ENCODE measurements around the gene HSPA2. TPM values are rescaled to one million over a fixed set of nuclear protein-coding genes. Genes with fewer than 3 reads are reported as not detected.

Gene HSPA2
- polyA plus RNA-seq, 1 of the 3 experiments (the other 2 are of a cell fraction) = 20.8 TPM

DNA sequence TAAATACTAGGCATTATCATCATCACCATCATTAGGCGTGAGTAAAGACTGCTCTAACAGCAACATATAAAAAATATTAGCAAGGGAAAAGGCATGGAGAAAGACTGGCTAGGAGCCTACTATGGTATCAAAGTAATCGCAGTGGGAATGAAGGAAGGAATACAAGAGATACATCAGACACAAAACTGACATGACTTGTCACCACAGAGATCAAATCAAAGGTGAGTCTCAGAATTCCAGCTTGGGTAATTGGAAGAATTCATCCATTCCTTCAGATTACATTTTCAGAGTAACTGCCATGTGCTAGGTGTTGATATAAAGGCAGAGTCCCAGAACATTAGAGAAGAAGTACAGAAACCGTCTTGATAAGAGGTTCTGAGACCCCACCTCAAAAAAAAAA is 47.1 kb upstream of the HSPA2 start:
- no peaks in the 10 kb centered on the region for H3K27me3 ChIP-seq (ENCODE audit: insufficient read depth)
- H3K4me3 ChIP-seq (ENCODE audit: low read depth in 2 of 2, low read length in 1 of 2) = no peak overlapping the region
- H3K27ac ChIP-seq (ENCODE audit: low read depth in 2 of 2, low read length in 1 of 2) = no peak overlapping the region
- H3F3A ChIP-seq (replicated peaks; ENCODE audit: insufficient read depth) = no peaks in the 10 kb centered on the region
- no peak overlapping the region for H2AFZ ChIP-seq (ENCODE audit: low read depth)
- H3K9me2 ChIP-seq = no peaks in the 10 kb centered on the region
- no peak for DNase-seq
- 92% methylated on average over 3 of the region's 3 CpGs for WGBS (ENCODE audit: low lambda C conversion rate)
- H3K4me1 ChIP-seq (ENCODE audit: control insufficient read depth in 1 of 2, insufficient read depth in 2 of 2, low read depth in 1 of 2, low read length in 1 of 2) = no peaks in the 10 kb centered on the region; a peak in 1 of 4 replicates
- H3K4me2 ChIP-seq = no peak overlapping the region
- H3K9ac ChIP-seq = no peak overlapping the region
- 0 out of 2 replicates have a peak, but pooled peaks cover 4% of the 10 kb centered on the region for H3K79me2 ChIP-seq (ENCODE audit: insufficient read depth)
- CTCF ChIA-PET = interaction anchor here (1.3 to 3.4 kb wide), 2 partner anchors 15 to 17 kb away, joined by 6 to 22 read pairs; no protein-coding TSS in a partner anchor
- POLR2A ChIA-PET = no interaction called here
- no peaks in the 10 kb centered on the region for H4K20me1 ChIP-seq (ENCODE audit: insufficient read depth)
- peaks cover 17 to 19% of the 10 kb centered on the region in 2 experiments for H3K36me3 ChIP-seq (replicated peaks in 1 of 2; ENCODE audit: control insufficient read depth in 1 of 2, insufficient read depth in 2 of 2, low read length in 1 of 2)
- TF ChIP-seq MEF2A (IDR thresholded peaks at IDR 0.05; ENCODE audit: borderline replicate concordance, low read depth) (no peak), FOSL2 (IDR thresholded peaks at IDR 0.05; ENCODE audit: borderline replicate concordance, low read depth) (no peak), FOXJ3 (CRISPR knock-in tag; IDR thresholded peaks at IDR 0.05) (no peak), RCOR1 (IDR thresholded peaks at IDR 0.05; ENCODE audit: low read length) (no peak), EP300 (IDR thresholded peaks at IDR 0.05; ENCODE audit: borderline replicate concordance in 1 of 2, low read depth in 1 of 2, low read length in 1 of 2) (no peak)
- TF ChIP-seq, protein P1, sequence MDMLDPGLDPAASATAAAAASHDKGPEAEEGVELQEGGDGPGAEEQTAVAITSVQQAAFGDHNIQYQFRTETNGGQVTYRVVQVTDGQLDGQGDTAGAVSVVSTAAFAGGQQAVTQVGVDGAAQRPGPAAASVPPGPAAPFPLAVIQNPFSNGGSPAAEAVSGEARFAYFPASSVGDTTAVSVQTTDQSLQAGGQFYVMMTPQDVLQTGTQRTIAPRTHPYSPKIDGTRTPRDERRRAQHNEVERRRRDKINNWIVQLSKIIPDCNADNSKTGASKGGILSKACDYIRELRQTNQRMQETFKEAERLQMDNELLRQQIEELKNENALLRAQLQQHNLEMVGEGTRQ (IDR thresholded peaks at IDR 0.05; ENCODE audit: borderline replicate concordance, low read depth, low read length) = no peak
- no peaks in the 10 kb centered on the region for H3K9me3 ChIP-seq

DNA sequence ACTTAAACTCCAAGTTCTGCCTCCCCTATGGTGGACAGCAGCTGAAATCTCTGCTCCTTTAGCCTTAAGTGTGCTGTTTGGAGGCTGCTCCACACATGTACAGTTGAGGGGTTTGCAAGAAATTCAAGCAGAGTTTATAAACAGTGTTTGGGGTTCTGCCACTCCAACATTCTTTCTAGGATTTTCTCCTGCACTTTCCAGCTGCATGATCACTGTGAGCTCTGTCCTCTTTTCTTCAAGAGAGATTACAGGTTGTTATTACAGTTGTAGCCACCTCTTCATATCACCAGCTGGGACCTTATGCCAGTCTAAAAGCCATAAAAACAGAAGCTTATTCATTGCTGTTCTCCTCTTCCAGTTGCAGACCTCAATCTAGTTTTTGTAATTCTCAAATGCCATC is 45.3 kb upstream of the HSPA2 start:
- Histone ChIP-seq H3K4me2 (no peak overlapping the region), H3K36me3 (replicated peaks in 1 of 2; ENCODE audit: control insufficient read depth in 1 of 2, insufficient read depth in 2 of 2, low read length in 1 of 2) (peaks cover 14 to 17% of the 10 kb centered on the region in 2 experiments), H2AFZ (ENCODE audit: low read depth) (no peak overlapping the region), H3K9me2 (no peaks in the 10 kb centered on the region), H3K4me1 (ENCODE audit: control insufficient read depth in 1 of 2, insufficient read depth in 2 of 2, low read depth in 1 of 2, low read length in 1 of 2) (peaks cover 0 to 5% of the 10 kb centered on the region in 2 experiments; a peak in 2 of 4 replicates), H3K27me3 (ENCODE audit: insufficient read depth) (no peaks in the 10 kb centered on the region), H3K9me3 (no peaks in the 10 kb centered on the region), H4K20me1 (ENCODE audit: insufficient read depth) (no peaks in the 10 kb centered on the region), H3K79me2 (ENCODE audit: insufficient read depth) (peaks cover 22% of the 10 kb centered on the region), H3K27ac (ENCODE audit: low read depth in 2 of 2, low read length in 1 of 2) (no peak overlapping the region), H3F3A (replicated peaks; ENCODE audit: insufficient read depth) (peaks cover 6% of the 10 kb centered on the region), H3K9ac (no peak overlapping the region), H3K4me3 (ENCODE audit: low read depth in 2 of 2, low read length in 1 of 2) (no peak overlapping the region)
- ChIA-PET POLR2A (interaction anchor here (1.4 kb wide), 1 partner anchor 45 kb away, joined by 6 read pairs; the partner anchor contains the start of gene HSPA2), CTCF (interaction anchor here (1.4 to 3.4 kb wide), 4 partner anchors 16 to 65 kb away, joined by 3 to 22 read pairs (median 9); no protein-coding TSS in a partner anchor)
- DNase-seq = no peak
- TF ChIP-seq, protein P2, sequence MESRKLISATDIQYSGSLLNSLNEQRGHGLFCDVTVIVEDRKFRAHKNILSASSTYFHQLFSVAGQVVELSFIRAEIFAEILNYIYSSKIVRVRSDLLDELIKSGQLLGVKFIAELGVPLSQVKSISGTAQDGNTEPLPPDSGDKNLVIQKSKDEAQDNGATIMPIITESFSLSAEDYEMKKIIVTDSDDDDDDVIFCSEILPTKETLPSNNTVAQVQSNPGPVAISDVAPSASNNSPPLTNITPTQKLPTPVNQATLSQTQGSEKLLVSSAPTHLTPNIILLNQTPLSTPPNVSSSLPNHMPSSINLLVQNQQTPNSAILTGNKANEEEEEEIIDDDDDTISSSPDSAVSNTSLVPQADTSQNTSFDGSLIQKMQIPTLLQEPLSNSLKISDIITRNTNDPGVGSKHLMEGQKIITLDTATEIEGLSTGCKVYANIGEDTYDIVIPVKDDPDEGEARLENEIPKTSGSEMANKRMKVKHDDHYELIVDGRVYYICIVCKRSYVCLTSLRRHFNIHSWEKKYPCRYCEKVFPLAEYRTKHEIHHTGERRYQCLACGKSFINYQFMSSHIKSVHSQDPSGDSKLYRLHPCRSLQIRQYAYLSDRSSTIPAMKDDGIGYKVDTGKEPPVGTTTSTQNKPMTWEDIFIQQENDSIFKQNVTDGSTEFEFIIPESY (IDR thresholded peaks at IDR 0.05; ENCODE audit: borderline replicate concordance, low read depth) = no peak
- TF ChIP-seq, protein P3, sequence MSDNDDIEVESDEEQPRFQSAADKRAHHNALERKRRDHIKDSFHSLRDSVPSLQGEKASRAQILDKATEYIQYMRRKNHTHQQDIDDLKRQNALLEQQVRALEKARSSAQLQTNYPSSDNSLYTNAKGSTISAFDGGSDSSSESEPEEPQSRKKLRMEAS (IDR thresholded peaks at IDR 0.05; ENCODE audit: low read depth) = no peak
- no peak for TF ChIP-seq RCOR1 (IDR thresholded peaks at IDR 0.05; ENCODE audit: low read length)
- TF ChIP-seq, protein P1 (IDR thresholded peaks at IDR 0.05; ENCODE audit: borderline replicate concordance, low read depth, low read length) = no peak
- TF ChIP-seq MXI1 (IDR thresholded peaks at IDR 0.05; ENCODE audit: low read depth, low read length) = no peak
- TF ChIP-seq, protein P4, sequence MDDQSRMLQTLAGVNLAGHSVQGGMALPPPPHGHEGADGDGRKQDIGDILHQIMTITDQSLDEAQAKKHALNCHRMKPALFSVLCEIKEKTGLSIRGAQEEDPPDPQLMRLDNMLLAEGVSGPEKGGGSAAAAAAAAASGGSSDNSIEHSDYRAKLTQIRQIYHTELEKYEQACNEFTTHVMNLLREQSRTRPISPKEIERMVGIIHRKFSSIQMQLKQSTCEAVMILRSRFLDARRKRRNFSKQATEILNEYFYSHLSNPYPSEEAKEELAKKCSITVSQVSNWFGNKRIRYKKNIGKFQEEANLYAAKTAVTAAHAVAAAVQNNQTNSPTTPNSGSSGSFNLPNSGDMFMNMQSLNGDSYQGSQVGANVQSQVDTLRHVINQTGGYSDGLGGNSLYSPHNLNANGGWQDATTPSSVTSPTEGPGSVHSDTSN (IDR thresholded peaks at IDR 0.05) = no peak
- TF ChIP-seq TCF12 (IDR thresholded peaks at IDR 0.05) = no peak
- TF ChIP-seq, protein P5, sequence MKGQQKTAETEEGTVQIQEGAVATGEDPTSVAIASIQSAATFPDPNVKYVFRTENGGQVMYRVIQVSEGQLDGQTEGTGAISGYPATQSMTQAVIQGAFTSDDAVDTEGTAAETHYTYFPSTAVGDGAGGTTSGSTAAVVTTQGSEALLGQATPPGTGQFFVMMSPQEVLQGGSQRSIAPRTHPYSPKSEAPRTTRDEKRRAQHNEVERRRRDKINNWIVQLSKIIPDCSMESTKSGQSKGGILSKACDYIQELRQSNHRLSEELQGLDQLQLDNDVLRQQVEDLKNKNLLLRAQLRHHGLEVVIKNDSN (IDR thresholded peaks at IDR 0.05; ENCODE audit: borderline replicate concordance, low read depth) = no peak
- TF ChIP-seq, protein P6, sequence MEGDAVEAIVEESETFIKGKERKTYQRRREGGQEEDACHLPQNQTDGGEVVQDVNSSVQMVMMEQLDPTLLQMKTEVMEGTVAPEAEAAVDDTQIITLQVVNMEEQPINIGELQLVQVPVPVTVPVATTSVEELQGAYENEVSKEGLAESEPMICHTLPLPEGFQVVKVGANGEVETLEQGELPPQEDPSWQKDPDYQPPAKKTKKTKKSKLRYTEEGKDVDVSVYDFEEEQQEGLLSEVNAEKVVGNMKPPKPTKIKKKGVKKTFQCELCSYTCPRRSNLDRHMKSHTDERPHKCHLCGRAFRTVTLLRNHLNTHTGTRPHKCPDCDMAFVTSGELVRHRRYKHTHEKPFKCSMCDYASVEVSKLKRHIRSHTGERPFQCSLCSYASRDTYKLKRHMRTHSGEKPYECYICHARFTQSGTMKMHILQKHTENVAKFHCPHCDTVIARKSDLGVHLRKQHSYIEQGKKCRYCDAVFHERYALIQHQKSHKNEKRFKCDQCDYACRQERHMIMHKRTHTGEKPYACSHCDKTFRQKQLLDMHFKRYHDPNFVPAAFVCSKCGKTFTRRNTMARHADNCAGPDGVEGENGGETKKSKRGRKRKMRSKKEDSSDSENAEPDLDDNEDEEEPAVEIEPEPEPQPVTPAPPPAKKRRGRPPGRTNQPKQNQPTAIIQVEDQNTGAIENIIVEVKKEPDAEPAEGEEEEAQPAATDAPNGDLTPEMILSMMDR (IDR thresholded peaks at IDR 0.05) = no peak
- TF ChIP-seq, protein P7, sequence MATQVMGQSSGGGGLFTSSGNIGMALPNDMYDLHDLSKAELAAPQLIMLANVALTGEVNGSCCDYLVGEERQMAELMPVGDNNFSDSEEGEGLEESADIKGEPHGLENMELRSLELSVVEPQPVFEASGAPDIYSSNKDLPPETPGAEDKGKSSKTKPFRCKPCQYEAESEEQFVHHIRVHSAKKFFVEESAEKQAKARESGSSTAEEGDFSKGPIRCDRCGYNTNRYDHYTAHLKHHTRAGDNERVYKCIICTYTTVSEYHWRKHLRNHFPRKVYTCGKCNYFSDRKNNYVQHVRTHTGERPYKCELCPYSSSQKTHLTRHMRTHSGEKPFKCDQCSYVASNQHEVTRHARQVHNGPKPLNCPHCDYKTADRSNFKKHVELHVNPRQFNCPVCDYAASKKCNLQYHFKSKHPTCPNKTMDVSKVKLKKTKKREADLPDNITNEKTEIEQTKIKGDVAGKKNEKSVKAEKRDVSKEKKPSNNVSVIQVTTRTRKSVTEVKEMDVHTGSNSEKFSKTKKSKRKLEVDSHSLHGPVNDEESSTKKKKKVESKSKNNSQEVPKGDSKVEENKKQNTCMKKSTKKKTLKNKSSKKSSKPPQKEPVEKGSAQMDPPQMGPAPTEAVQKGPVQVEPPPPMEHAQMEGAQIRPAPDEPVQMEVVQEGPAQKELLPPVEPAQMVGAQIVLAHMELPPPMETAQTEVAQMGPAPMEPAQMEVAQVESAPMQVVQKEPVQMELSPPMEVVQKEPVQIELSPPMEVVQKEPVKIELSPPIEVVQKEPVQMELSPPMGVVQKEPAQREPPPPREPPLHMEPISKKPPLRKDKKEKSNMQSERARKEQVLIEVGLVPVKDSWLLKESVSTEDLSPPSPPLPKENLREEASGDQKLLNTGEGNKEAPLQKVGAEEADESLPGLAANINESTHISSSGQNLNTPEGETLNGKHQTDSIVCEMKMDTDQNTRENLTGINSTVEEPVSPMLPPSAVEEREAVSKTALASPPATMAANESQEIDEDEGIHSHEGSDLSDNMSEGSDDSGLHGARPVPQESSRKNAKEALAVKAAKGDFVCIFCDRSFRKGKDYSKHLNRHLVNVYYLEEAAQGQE (IDR thresholded peaks at IDR 0.05; ENCODE audit: low read depth, low read length) = no peak
